Measurements from ENCODE around the gene SLFN14.

- no peak for TF ChIP-seq ZNF530 (tag by site-specific recombination; IDR thresholded peaks at IDR 0.05; ENCODE audit: low read depth)
- no peak for TF ChIP-seq ZNF341 (tag by site-specific recombination; IDR thresholded peaks at IDR 0.05; ENCODE audit: low read depth)
- no peak for TF ChIP-seq REST (tag by site-specific recombination; IDR thresholded peaks at IDR 0.05)
- no peak for TF ChIP-seq ZNF501 (tag by site-specific recombination; IDR thresholded peaks at IDR 0.05)
- no peak for TF ChIP-seq PRDM10 (tag by site-specific recombination; IDR thresholded peaks at IDR 0.05)
- no peak for TF ChIP-seq CTCF (tag by site-specific recombination; IDR thresholded peaks at IDR 0.05)
- TF ChIP-seq ZNF292 (tag by site-specific recombination; IDR thresholded peaks at IDR 0.05; ENCODE audit: borderline replicate concordance, low read depth) = no peak
- no peak for TF ChIP-seq KLF7 (tag by site-specific recombination; IDR thresholded peaks at IDR 0.05; ENCODE audit: borderline replicate concordance)
- no peak for TF ChIP-seq ZBTB44 (tag by site-specific recombination; IDR thresholded peaks at IDR 0.05)
- TF ChIP-seq ZNF138 (tag by site-specific recombination; IDR thresholded peaks at IDR 0.05; ENCODE audit: borderline replicate concordance) = no peak
Observed at GRCh38 chr17:35596530-35597233, 36.1 kb upstream of the SLFN14 start.
